GM18507 (cell line): ENCODE data around the gene SOCS6.

Experiments used
- DNase-seq: peaks from one replicate; pipeline ENCODE4 v3.0.0; 2011; ENCODE audit warnings: low read depth; ENCODE audit not compliant: insufficient read length; ENCODE audit errors: extremely low spot score
- FAIRE-seq: peaks from 2 replicates; lab custom pipeline; 2011; peaks lifted over from hg19 to GRCh38; lab: Jason Lieb, UNC

SOCS6 gene

GRCh38 chr18:70314151-70314782 lies 25.4 kb downstream of the SOCS6 start:
- no peak for DNase-seq
- FAIRE-seq = no peak

GRCh38 chr18:70319187-70319586 lies 30.3 kb downstream of the SOCS6 start:
- no peak for DNase-seq
- no peak for FAIRE-seq

DNA sequence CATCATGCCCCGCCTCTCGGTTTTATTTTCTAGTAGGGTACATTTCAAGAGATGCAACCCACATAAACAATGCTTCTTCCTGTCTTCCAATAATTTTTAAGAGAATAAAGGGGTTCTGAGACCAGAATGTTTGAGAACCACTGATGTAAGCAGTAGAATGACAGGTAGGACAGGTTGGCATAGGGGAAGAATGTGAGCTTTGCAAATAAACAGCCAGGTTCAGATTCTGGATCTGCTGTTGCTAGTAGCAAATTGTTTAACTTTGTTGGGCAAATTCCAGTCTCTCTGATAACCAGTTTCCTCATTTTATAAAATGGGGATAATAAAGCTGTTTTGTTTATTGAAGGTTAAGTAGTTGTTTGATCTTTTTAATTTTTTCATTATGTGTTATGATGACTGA lies 32.8 kb downstream of the SOCS6 start:
- no peak for DNase-seq
- FAIRE-seq = no peak

- FAIRE-seq = no peak
- no peak for DNase-seq
These were observed 33.5 kb downstream of the SOCS6 start for GRCh38 chr18:70322385-70322784.

DNA sequence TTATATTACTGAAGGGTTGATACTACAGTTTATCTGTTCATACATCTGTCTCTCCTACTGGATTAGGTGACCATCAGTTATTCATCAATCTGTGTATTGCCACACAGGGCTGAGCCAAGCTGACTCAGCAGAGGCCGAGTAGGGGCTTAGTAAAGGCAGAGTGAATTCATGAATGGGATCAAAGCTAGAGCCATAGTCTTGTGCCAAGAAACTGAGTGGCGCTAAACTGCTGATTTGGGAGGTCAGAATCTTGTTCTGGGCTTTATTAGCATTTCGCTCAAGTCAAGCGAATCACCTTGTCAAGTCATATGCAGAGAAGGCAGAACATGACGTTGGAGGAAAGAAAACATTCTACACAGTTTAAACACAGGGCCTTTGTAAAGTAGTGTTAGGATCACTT lies 34.1 kb downstream of the SOCS6 start:
- no peak for DNase-seq
- FAIRE-seq = no peak

DNA sequence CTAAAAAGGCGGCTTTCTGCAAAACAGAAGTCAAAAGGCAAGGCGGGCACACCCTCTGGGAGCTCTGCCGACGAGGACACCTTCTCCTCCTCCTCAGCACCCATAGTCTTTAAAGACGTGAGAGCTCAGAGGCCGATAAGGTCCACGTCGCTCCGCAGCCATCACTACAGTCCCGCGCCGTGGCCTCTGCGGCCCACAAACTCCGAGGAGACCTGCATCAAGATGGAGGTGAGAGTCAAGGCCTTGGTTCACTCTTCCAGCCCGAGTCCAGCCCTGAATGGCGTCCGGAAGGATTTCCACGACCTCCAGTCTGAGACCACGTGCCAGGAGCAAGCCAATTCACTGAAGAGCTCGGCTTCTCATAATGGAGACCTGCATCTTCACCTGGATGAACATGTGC lies 36.1 kb downstream of the SOCS6 start:
- no peak for DNase-seq
- FAIRE-seq = no peak

DNA sequence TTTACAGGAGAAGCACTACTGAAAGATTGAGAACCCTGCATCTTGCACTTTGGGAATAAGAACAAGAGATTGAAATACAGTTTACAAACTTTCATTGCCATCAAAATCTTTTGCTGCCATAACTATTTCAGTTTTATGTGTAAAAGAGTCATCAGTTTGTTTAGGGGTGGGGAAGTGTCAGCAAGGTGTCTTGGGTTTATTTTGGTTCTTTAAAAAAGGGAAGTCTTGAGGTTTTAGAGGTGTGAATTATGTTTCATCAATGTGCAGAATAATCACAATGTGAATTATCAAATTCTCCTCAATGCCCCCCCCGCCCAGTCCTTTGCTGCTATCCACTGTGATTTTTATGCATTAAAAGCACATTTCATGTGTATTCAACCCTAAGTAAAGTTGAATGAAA lies 37.4 kb downstream of the SOCS6 start:
- DNase-seq (no peak), FAIRE-seq (peak; percentile 60)

GRCh38 chr18:70328169-70328568 lies 39.3 kb downstream of the SOCS6 start:
- FAIRE-seq = no peak
- no peak for DNase-seq

DNA sequence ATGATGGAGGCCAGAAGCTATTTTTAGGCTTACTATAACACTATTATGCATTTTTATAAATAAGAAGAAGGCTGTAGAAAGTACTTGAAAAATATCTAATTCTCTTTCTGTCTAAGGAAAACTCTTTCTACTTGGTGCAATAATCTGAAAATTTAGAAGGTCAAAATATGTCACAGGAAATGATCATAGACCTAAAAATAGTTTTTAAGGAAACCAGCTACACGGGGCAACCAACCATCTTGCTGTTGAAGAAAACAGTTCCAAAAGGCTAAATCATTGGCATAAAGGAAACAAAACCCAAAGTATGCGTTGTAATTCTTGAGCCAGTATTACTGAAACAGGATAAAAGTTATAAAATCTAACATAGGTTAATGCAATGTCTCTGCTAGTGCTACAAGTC lies 40.2 kb downstream of the SOCS6 start:
- FAIRE-seq (peak; percentile 31), DNase-seq (no peak)

GRCh38 chr18:70330887-70331286 lies 42.0 kb downstream of the SOCS6 start:
- DNase-seq = no peak
- FAIRE-seq = no peak

DNA sequence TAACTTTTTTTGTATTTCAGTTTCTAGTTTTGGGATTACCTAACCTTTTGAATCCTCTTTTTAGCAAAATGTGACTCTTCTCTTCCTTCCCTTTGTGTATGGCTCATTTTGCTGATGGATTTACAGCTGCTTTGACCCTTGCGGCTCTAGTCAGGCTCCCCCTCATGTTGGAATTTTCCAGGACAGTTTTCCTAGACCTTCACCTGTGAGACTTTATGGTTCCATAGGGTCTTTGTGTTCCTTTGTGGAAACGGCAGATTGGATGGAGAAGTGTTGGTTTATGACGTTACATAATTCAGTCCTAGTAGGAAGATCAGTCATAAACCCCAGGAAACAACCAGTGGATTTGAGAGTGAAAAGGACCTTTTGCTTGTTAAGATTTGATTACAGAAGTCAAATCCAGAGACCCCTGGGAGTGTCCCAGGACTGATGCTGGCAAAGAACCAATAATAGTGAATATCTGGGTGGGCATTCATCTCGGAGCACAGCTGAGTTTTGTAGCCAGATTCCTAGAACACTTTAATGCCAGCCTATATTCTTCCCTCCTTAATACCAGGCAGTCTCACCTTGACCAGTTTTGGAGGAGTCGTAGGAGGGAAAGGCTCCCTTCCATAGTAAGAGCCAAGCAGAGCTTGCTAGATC lies 42.7 kb downstream of the SOCS6 start:
- FAIRE-seq (no peak), DNase-seq (no peak)

DNA sequence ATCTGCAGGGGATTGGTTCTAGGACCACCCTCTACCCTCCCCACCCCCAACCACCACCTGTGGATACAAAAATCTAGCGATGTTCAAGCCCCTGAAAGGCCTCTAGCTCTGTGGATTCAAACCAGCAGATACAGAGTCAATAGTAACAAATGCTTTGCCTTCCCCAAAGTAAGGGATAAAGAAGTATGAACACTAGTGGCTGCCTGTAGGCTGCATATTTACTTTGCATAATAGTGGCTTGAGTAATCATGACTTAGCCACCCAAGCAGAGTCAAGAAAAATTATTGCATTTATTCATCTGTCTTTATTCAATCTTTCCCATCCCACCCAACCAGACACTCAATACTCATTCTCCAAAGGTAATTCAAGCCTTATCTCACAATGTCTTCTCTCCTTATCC lies 43.8 kb downstream of the SOCS6 start:
- DNase-seq (no peak), FAIRE-seq (no peak)

GRCh38 chr18:70333316-70333715 lies 44.5 kb downstream of the SOCS6 start:
- FAIRE-seq = no peak

GRCh38 chr18:70333757-70334156 lies 44.9 kb downstream of the SOCS6 start:
- FAIRE-seq (no peak), DNase-seq (no peak)

More at GRCh38 chr18:70333316-70333715, 44.5 kb downstream of the SOCS6 start:
- DNase-seq = no peak

GRCh38 chr18:70334264-70334663 lies 45.4 kb downstream of the SOCS6 start:
- DNase-seq (no peak), FAIRE-seq (no peak)

DNA sequence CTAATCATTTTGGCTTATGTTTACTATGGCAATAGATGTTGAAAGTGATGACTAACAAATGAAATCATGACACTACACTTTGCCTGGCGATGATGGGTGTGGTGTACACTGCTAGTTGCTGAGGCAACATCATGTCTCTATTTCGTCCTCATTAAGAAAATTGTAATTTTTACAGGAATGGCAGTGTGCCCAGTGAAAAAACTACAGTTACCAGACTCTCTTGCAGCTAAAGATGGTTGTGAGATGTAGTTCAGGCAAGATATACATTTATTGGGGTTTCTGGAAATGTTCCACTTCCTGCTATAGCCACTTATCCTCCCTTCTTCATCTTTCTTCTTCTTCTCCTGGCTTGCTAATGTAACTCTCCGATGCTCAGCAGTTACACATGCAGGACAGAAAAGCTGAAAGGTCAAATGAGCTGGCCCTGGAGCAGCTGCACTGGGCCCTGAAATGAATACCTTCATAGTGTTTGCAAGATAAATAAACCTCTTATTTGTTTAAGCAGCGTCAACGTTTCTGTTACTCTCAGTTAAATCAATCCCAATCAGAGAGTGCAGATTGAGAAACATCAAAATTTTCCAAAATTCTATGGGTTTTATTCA lies 46.0 kb downstream of the SOCS6 start:
- DNase-seq (no peak), FAIRE-seq (no peak)

GRCh38 chr18:70335892-70336726 lies 47.3 kb downstream of the SOCS6 start:
- FAIRE-seq (no peak), DNase-seq (no peak)

DNA sequence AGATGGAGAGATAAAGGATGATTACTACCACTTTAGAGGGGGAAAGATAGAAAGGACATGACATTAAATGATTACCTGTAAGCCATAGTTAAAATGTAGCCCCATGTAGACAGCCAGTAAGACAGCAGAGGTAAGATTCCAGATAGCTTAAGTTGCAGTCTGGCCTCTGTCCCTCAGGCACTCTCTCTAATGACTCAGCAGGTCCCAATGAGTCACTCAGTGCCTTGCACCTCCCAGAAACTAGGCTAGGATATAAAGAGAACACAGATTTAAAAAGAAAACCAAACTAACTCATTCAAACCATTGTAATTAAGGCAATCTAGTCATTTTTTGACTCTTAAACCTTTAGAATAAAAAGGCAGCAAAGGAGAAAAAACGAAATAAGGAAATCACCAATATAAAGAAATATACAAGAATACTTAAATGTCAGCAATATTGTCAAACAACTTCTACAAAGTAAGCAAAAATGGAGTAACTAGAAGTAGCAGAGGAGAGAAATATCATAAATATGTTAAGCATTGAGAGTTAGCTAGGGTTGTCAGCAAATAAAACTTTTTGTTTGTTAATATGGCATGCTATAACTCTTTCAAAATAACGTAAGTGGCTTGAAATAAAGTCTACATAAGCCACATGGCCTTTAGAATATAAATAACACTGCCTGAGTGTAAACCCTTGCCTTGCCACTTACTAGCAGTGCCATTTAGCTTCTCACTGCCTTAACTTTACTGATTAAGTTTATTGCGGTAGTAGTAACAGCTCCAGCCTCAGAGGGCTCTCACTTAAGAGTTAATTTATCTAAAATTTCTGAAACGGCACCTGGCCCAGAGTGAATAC lies 48.5 kb downstream of the SOCS6 start:
- FAIRE-seq (no peak), DNase-seq (no peak)

GRCh38 chr18:70338890-70339289 lies 50.0 kb downstream of the SOCS6 start:
- FAIRE-seq (no peak), DNase-seq (no peak)
